HCT116 (cell line): ENCODE results near the gene PNPO. TPM values are rescaled to one million over a fixed set of nuclear protein-coding genes. Genes with fewer than 3 reads are reported as not detected.
A peak's percentile ranks its signal among the peaks of the same experiment; 100 is the strongest.

Experiments used
- ATAC-seq: fragments of 200-7000 bp; cut with Tn5 transposase; 2 replicates; pipeline ENCODE4 v1.9.1; 2020; ENCODE audit warnings: mild to moderate bottlenecking, moderate library complexity
- BruUV-seq: library from RNA; stranded (reverse); fragments of 400-500 nt; replicated peaks from 2 replicates; lab custom pipeline; 2021; lab: Mats Ljungman, UMichigan
- CTCF ChIA-PET: fragments of 300-600 bp; sonication (Branson Sonifier 250); formaldehyde crosslinking; loops from one replicate; lab custom pipeline; 2021; ENCODE audit warnings: antibody characterized with exemption; lab: Charles Lee
- POLR2A ChIA-PET: fragments of 300-600, 350-600 bp; sonication (Branson Sonifier 250); formaldehyde crosslinking; loops from one replicate; lab custom pipeline; 2021; ENCODE audit warnings: antibody characterized with exemption; lab: Charles Lee
- RAD21 ChIA-PET, 2 experiments: fragments of 300-600 bp; sonication (Branson Sonifier 250); formaldehyde crosslinking; loops; one replicate each; lab custom pipeline; 2023; ENCODE audit warnings: low total read pairs in 2 of 2; ENCODE audit not compliant: uncharacterized antibody in 2 of 2, unreplicated experiment in 2 of 2, low non-redundant PET in 1 of 2; lab: Charles Lee
- DNase-seq: peaks from one replicate; pipeline ENCODE4 v3.0.0-alpha.2; 2010; ENCODE audit warnings: low read depth, low spot score
- H2AFZ ChIP-seq: fragments of 200-600 bp; shearing (Covaris generic), sonication (generic); 2 replicates; pipeline ENCODE4 v1.6.1; 2017; ENCODE audit warnings: low read depth, mixed run types, mixed read lengths, antibody characterized with exemption, low read length; ENCODE audit not compliant: poor library complexity, severe bottlenecking
- H3K27ac ChIP-seq: 2 replicates; pipeline ENCODE4 v1.5.1; 2012; ENCODE audit warnings: low read depth, low read length
- H3K27me3 ChIP-seq: fragments of 200-600 bp; sonication (generic); 2 replicates; pipeline ENCODE4 v1.6.1; 2016; ENCODE audit warnings: mixed run types, low read length, mixed read lengths; ENCODE audit not compliant: insufficient read depth
- H3K36me3 ChIP-seq, 2 experiments: fragments of 200-500 bp in 1 of 2; fragments of 200-600 bp in 1 of 2; sonication (Bioruptor generic) in 1 of 2; sonication (generic) in 1 of 2; 2 replicates each; pipeline versions ENCODE4 v1.5.1 to v1.6.1; 2014 to 2016; ENCODE audit warnings: low read length in 2 of 2, inconsistent platforms in 1 of 2, mixed read lengths in 1 of 2, mixed run types in 1 of 2; ENCODE audit not compliant: insufficient read depth in 2 of 2, control insufficient read depth in 1 of 2
- H3K4me1 ChIP-seq, 2 experiments: fragments of 200-600 bp in 1 of 2; sonication (generic) in 1 of 2; 2 replicates each; pipeline versions ENCODE4 v1.5.1 to v1.6.1; 2012 to 2017; ENCODE audit warnings: low read length in 2 of 2, inconsistent platforms in 1 of 2, mild to moderate bottlenecking in 1 of 2, mixed read lengths in 1 of 2, mixed run types in 1 of 2, moderate library complexity in 1 of 2; ENCODE audit not compliant: insufficient read depth in 2 of 2, control insufficient read depth in 1 of 2
- H3K4me2 ChIP-seq: fragments of 200-600 bp; sonication (generic); 2 replicates; pipeline ENCODE4 v1.6.1; 2017; ENCODE audit warnings: mixed run types, low read length, mixed read lengths
- H3K4me3 ChIP-seq, 2 experiments: fragments of 200-600 bp in 1 of 2; sonication (generic) in 1 of 2; replicated peaks in 1 of 2; 2 replicates each; pipeline ENCODE4 v1.5.1; 2011 to 2016; ENCODE audit warnings: low read length in 2 of 2, control low read depth in 1 of 2, low read depth in 1 of 2, mild to moderate bottlenecking in 1 of 2, mixed read lengths in 1 of 2, mixed run types in 1 of 2
- H3K79me2 ChIP-seq: fragments of 200-600 bp; sonication (generic); 2 replicates; pipeline ENCODE4 v1.6.1; 2017; ENCODE audit warnings: mild to moderate bottlenecking, mixed run types, low read length, moderate library complexity, mixed read lengths; ENCODE audit not compliant: insufficient read depth
- H3K9ac ChIP-seq: fragments of 200-600 bp; sonication (generic); 2 replicates; pipeline ENCODE4 v1.6.1; 2016; ENCODE audit warnings: low read length, mixed read lengths
- H3K9me2 ChIP-seq: fragments of 200-600 bp; sonication (generic), shearing (Covaris generic); 2 replicates; pipeline ENCODE4 v1.6.1; 2017; ENCODE audit warnings: mixed run types, mild to moderate bottlenecking, moderate library complexity; ENCODE audit not compliant: insufficient read depth
- H3K9me3 ChIP-seq, 2 experiments: fragments of 200-500 bp in 1 of 2; fragments of 200-600 bp in 1 of 2; sonication (Bioruptor generic) in 1 of 2; sonication (generic) in 1 of 2; 2 replicates each; pipeline ENCODE4 v1.6.1; 2014 to 2017; ENCODE audit warnings: low read length in 2 of 2, mixed read lengths in 2 of 2, inconsistent platforms in 1 of 2, low read depth in 1 of 2, mild to moderate bottlenecking in 1 of 2, mixed run types in 1 of 2, moderate library complexity in 1 of 2; ENCODE audit not compliant: control insufficient read depth in 1 of 2, insufficient read depth in 1 of 2
- H4K20me1 ChIP-seq: fragments of 200-600 bp; sonication (generic), shearing (Covaris generic); 2 replicates; pipeline ENCODE4 v1.6.1; 2017; ENCODE audit warnings: mixed run types, mild to moderate bottlenecking, moderate library complexity; ENCODE audit not compliant: insufficient read depth
- ELF1 ChIP-seq: IDR thresholded peaks from 2 replicates; pipeline ENCODE4 v1.6.1; 2012; ENCODE audit warnings: low read depth, borderline replicate concordance
- intact Hi-C: fragments of 100-400 bp; cut with micrococcal nuclease; formaldehyde crosslinking; loops from 2 replicates; pipeline ENCODE4 v1.10.0; 2022
- total RNA-seq: library from RNA; stranded (reverse); gene quantifications from one replicate; pipeline ENCODE4 v1.2.1, GENCODE V29; 2021; ENCODE audit not compliant: unreplicated experiment
- TF ChIP-seq, protein P1 (sequence below): IDR thresholded peaks from 2 replicates; pipeline ENCODE4 v1.6.1; 2012; ENCODE audit warnings: low read depth
- TF ChIP-seq, protein P2 (sequence below): IDR thresholded peaks from 2 replicates; pipeline ENCODE4 v1.6.1; 2012
- TF ChIP-seq, protein P3 (sequence below), 3 experiments: fragments of 200-600 bp in 1 of 3; sonication (generic) in 1 of 3; IDR thresholded peaks in 2 of 3; conservative IDR thresholded peaks in 1 of 3; 2 replicates each; pipeline ENCODE4 v1.5.1; 2012 to 2017; ENCODE audit warnings: low read depth in 2 of 3, low read length in 2 of 3, antibody characterized with exemption in 1 of 3, borderline replicate concordance in 1 of 3, control low read depth in 1 of 3, mild to moderate bottlenecking in 1 of 3, mixed read lengths in 1 of 3, mixed run types in 1 of 3, moderate library complexity in 1 of 3; ENCODE audit not compliant: insufficient read depth in 1 of 3

The PNPO gene
- total RNA-seq, 1 experiment from 2014 or later = 74.9 TPM

- Histone ChIP-seq H3K4me3 (peak overlapping the region in 1 of 2 experiments; percentile 40; a peak in 1 of 4 replicates), H3K9me2 (no peaks in the 10 kb centered on the region), H3K27me3 (no peaks in the 10 kb centered on the region), H3K4me2 (peak overlapping the region; percentile 71), H4K20me1 (no peaks in the 10 kb centered on the region), H3K27ac (peak overlapping the region; percentile 67), H3K9me3 (no peaks in the 10 kb centered on the region), H3K79me2 (peaks cover 3% of the 10 kb centered on the region; the same call in 1 of the 2 replicates), H3K9ac (peak overlapping the region; percentile 55), H2AFZ (no peak overlapping the region)
- intact Hi-C loops = loop anchor here (1.0 kb wide), 2 partner anchors 22 to 70 kb away; no protein-coding TSS in a partner anchor
- BruUV-seq = no TSS peak
- ChIA-PET POLR2A (interaction anchor here (1.5 to 4.3 kb wide), 2 partner anchors 22 to 101 kb away, joined by 3 to 20 read pairs; partner anchors contain the start of gene CDK5RAP3), RAD21 (interaction anchor here (1.0 to 2.0 kb wide), 2 partner anchors 22 to 69 kb away, joined by 6 to 9 read pairs; partner anchors contain the start of gene CDK5RAP3 (in 1 of the 2)), CTCF (interaction anchor here (2.1 to 5.1 kb wide), 7 partner anchors 7 to 108 kb away, joined by 6 to 83 read pairs (median 14); partner anchors contain the start of genes CDK5RAP3, PNPO, PRR15L and SCRN2)
- no peak for DNase-seq
- TF ChIP-seq, protein P1, sequence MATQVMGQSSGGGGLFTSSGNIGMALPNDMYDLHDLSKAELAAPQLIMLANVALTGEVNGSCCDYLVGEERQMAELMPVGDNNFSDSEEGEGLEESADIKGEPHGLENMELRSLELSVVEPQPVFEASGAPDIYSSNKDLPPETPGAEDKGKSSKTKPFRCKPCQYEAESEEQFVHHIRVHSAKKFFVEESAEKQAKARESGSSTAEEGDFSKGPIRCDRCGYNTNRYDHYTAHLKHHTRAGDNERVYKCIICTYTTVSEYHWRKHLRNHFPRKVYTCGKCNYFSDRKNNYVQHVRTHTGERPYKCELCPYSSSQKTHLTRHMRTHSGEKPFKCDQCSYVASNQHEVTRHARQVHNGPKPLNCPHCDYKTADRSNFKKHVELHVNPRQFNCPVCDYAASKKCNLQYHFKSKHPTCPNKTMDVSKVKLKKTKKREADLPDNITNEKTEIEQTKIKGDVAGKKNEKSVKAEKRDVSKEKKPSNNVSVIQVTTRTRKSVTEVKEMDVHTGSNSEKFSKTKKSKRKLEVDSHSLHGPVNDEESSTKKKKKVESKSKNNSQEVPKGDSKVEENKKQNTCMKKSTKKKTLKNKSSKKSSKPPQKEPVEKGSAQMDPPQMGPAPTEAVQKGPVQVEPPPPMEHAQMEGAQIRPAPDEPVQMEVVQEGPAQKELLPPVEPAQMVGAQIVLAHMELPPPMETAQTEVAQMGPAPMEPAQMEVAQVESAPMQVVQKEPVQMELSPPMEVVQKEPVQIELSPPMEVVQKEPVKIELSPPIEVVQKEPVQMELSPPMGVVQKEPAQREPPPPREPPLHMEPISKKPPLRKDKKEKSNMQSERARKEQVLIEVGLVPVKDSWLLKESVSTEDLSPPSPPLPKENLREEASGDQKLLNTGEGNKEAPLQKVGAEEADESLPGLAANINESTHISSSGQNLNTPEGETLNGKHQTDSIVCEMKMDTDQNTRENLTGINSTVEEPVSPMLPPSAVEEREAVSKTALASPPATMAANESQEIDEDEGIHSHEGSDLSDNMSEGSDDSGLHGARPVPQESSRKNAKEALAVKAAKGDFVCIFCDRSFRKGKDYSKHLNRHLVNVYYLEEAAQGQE = no peak
- TF ChIP-seq, protein P2, sequence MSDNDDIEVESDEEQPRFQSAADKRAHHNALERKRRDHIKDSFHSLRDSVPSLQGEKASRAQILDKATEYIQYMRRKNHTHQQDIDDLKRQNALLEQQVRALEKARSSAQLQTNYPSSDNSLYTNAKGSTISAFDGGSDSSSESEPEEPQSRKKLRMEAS = peak; percentile 53
- no peak for TF ChIP-seq ELF1
- TF ChIP-seq, protein P3, sequence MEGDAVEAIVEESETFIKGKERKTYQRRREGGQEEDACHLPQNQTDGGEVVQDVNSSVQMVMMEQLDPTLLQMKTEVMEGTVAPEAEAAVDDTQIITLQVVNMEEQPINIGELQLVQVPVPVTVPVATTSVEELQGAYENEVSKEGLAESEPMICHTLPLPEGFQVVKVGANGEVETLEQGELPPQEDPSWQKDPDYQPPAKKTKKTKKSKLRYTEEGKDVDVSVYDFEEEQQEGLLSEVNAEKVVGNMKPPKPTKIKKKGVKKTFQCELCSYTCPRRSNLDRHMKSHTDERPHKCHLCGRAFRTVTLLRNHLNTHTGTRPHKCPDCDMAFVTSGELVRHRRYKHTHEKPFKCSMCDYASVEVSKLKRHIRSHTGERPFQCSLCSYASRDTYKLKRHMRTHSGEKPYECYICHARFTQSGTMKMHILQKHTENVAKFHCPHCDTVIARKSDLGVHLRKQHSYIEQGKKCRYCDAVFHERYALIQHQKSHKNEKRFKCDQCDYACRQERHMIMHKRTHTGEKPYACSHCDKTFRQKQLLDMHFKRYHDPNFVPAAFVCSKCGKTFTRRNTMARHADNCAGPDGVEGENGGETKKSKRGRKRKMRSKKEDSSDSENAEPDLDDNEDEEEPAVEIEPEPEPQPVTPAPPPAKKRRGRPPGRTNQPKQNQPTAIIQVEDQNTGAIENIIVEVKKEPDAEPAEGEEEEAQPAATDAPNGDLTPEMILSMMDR (IDR thresholded peaks at IDR 0.05 in 2 of 3, conservative IDR thresholded peaks at IDR 0.05 in 1 of 3; ENCODE audit: borderline replicate concordance in 1 of 3, insufficient read depth in 1 of 3, low read depth in 2 of 3, low read length in 2 of 3) = no peak
- TF ChIP-seq, all 23 proteins: peak for 1
- ATAC-seq = peak; percentile 48
- H3K4me1 ChIP-seq = peaks cover 27 to 46% of the 10 kb centered on the region in 2 experiments
- peaks cover 8 to 12% of the 10 kb centered on the region in 2 experiments; a peak in 3 of 4 replicates for H3K36me3 ChIP-seq
Measured at GRCh38 chr17:47948706-47949196, 7.4 kb downstream of the PNPO start.
